ENCODE data around the gene ATP2B1.

ATP2B1 gene

GRCh38 chr12:89694542-89694941 lies 14.1 kb downstream of the ATP2B1 start:
- DNase-seq, result no peak

GRCh38 chr12:89693639-89694202 lies 14.9 kb downstream of the ATP2B1 start:
- DNase-seq, result no peak

- no peak for DNase-seq
Measured at GRCh38 chr12:89692439-89692838, 16.2 kb downstream of the ATP2B1 start.

GRCh38 chr12:89691659-89692058 lies 17.0 kb downstream of the ATP2B1 start:
- DNase-seq, result no peak

- DNase-seq, result no peak
Measured at GRCh38 chr12:89690925-89691324, 17.7 kb downstream of the ATP2B1 start.

- no peak for DNase-seq
Measured at GRCh38 chr12:89689306-89689705, 19.3 kb downstream of the ATP2B1 start.

GRCh38 chr12:89686311-89686710 lies 22.3 kb downstream of the ATP2B1 start:
- DNase-seq, result no peak

GRCh38 chr12:89685363-89685972 lies 23.2 kb downstream of the ATP2B1 start:
- DNase-seq, result no peak

GRCh38 chr12:89684136-89684535 lies 24.5 kb downstream of the ATP2B1 start:
- peak in 7 of 58 donors; percentile 1 to 48 (median 12) for DNase-seq

- DNase-seq, result no peak
Measured at GRCh38 chr12:89682284-89682683, 26.4 kb downstream of the ATP2B1 start.

GRCh38 chr12:89680409-89680808 lies 28.2 kb downstream of the ATP2B1 start:
- no peak for DNase-seq

GRCh38 chr12:89679631-89680030 lies 29.0 kb downstream of the ATP2B1 start:
- DNase-seq, result no peak

- no peak for DNase-seq
Measured at GRCh38 chr12:89678225-89678624, 30.4 kb downstream of the ATP2B1 start.

GRCh38 chr12:89676930-89677329 lies 31.7 kb downstream of the ATP2B1 start:
- DNase-seq, result no peak

- DNase-seq, result no peak
Measured at GRCh38 chr12:89674326-89674942, 34.2 kb downstream of the ATP2B1 start.

GRCh38 chr12:89673603-89674002 lies 35.0 kb downstream of the ATP2B1 start:
- no peak for DNase-seq

- DNase-seq, result no peak
Measured at GRCh38 chr12:89672589-89672979, 36.1 kb downstream of the ATP2B1 start.

GRCh38 chr12:89671469-89671868 lies 37.2 kb downstream of the ATP2B1 start:
- DNase-seq, result no peak

GRCh38 chr12:89669197-89669596 lies 39.4 kb downstream of the ATP2B1 start:
- no peak for DNase-seq

- DNase-seq, result peak in 16 of 58 donors; percentile 1 to 55 (median 17)
Measured at GRCh38 chr12:89665556-89665955, 43.1 kb downstream of the ATP2B1 start.

- no peak for DNase-seq
Measured at GRCh38 chr12:89664441-89664840, 44.2 kb downstream of the ATP2B1 start.

- no peak for DNase-seq
Measured at GRCh38 chr12:89663577-89664357, 44.9 kb downstream of the ATP2B1 start.
